ENCODE measurements around the gene SASH3.

DNA sequence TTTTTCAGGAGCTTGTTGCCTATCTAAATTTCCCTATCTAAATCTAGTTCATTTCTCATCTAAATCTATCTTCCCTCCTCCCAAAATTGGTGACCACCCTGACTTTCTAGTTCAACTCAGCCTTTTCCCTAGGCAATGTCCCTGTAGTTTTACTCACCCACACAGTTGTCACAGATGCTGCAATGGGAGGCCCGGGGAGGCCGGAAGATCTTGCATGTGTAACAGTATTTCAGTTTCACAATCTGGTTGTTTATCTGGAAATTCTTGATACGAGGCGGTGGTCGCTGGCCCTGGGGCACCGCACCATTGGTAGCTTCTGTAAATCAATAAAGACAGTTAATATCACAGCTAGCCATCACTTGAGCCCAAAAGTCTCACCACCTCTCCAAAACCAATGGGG is 43.8 kb downstream of the SASH3 start:
- TF ChIP-seq FOXM1 (IDR thresholded peaks at IDR 0.05; ENCODE audit: borderline replicate concordance, low read depth): no peak
- no peak for TF ChIP-seq EP300 (IDR thresholded peaks at IDR 0.05; ENCODE audit: borderline replicate concordance)
- no peak for TF ChIP-seq RAD21 (IDR thresholded peaks at IDR 0.05; ENCODE audit: low read depth)
- TF ChIP-seq, protein P1, sequence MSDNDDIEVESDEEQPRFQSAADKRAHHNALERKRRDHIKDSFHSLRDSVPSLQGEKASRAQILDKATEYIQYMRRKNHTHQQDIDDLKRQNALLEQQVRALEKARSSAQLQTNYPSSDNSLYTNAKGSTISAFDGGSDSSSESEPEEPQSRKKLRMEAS (IDR thresholded peaks at IDR 0.05): no peak
- TF ChIP-seq NFIC (IDR thresholded peaks at IDR 0.05): no peak
- TF ChIP-seq YY1 (IDR thresholded peaks at IDR 0.05; ENCODE audit: low read depth): no peak
- TF ChIP-seq, protein P2, sequence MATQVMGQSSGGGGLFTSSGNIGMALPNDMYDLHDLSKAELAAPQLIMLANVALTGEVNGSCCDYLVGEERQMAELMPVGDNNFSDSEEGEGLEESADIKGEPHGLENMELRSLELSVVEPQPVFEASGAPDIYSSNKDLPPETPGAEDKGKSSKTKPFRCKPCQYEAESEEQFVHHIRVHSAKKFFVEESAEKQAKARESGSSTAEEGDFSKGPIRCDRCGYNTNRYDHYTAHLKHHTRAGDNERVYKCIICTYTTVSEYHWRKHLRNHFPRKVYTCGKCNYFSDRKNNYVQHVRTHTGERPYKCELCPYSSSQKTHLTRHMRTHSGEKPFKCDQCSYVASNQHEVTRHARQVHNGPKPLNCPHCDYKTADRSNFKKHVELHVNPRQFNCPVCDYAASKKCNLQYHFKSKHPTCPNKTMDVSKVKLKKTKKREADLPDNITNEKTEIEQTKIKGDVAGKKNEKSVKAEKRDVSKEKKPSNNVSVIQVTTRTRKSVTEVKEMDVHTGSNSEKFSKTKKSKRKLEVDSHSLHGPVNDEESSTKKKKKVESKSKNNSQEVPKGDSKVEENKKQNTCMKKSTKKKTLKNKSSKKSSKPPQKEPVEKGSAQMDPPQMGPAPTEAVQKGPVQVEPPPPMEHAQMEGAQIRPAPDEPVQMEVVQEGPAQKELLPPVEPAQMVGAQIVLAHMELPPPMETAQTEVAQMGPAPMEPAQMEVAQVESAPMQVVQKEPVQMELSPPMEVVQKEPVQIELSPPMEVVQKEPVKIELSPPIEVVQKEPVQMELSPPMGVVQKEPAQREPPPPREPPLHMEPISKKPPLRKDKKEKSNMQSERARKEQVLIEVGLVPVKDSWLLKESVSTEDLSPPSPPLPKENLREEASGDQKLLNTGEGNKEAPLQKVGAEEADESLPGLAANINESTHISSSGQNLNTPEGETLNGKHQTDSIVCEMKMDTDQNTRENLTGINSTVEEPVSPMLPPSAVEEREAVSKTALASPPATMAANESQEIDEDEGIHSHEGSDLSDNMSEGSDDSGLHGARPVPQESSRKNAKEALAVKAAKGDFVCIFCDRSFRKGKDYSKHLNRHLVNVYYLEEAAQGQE (IDR thresholded peaks at IDR 0.05; ENCODE audit: low read depth): no peak
- TF ChIP-seq EGR1 (IDR thresholded peaks at IDR 0.05): no peak
- no peak for TF ChIP-seq TEAD4 (IDR thresholded peaks at IDR 0.05)
- no peak for TF ChIP-seq TCF12 (IDR thresholded peaks at IDR 0.05; ENCODE audit: low read depth)
- TF ChIP-seq, protein P3, sequence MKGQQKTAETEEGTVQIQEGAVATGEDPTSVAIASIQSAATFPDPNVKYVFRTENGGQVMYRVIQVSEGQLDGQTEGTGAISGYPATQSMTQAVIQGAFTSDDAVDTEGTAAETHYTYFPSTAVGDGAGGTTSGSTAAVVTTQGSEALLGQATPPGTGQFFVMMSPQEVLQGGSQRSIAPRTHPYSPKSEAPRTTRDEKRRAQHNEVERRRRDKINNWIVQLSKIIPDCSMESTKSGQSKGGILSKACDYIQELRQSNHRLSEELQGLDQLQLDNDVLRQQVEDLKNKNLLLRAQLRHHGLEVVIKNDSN (IDR thresholded peaks at IDR 0.05): no peak
